GM13976 (cell line): ENCODE data around the gene TOP2B.

ENCODE experiments used
- DNase-seq: peaks from one replicate; pipeline ENCODE4 v3.0.0; 2012; ENCODE audit warnings: low spot score
- in situ Hi-C: fragments of 300-500 bp; cut with MboI; formaldehyde crosslinking; loops from one replicate; pipeline ENCODE4 v1.12.0; 2022; ENCODE audit warnings: low sequenced_read_pairs, mixed read lengths, inconsistent platforms; ENCODE audit not compliant: unreplicated experiment
- TF ChIP-seq, protein P1 (sequence below): IDR thresholded peaks from 2 replicates; pipeline ENCODE4 v1.5.1; 2012; ENCODE audit warnings: borderline replicate concordance, mild to moderate bottlenecking; ENCODE audit not compliant: insufficient read depth; ENCODE audit errors: extremely low read depth, missing control alignments, control extremely low read depth

TOP2B gene

DNA sequence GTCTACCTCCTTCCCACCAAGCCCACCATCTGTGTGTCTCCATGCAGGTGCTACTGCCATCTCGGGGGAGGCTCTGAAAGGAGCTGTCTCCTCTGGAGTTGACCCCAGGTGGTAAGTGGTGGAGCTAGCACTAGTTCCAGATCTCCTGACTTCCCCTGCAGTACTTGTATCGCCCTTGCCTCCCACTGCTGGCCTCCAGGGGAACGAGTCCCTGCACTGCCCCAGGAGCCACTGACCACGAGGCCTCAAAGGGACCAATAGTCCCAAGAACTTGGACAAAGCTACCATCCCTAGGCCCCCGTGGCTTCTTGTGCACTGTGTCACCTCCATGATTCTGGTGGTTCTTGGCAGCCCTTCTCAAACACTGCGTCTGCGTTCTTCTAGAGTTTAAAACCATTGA, 98.9 kb downstream of the TOP2B start:
- DNase-seq, result no peak
- in situ Hi-C loops, result no loop called here
- TF ChIP-seq, protein P1, sequence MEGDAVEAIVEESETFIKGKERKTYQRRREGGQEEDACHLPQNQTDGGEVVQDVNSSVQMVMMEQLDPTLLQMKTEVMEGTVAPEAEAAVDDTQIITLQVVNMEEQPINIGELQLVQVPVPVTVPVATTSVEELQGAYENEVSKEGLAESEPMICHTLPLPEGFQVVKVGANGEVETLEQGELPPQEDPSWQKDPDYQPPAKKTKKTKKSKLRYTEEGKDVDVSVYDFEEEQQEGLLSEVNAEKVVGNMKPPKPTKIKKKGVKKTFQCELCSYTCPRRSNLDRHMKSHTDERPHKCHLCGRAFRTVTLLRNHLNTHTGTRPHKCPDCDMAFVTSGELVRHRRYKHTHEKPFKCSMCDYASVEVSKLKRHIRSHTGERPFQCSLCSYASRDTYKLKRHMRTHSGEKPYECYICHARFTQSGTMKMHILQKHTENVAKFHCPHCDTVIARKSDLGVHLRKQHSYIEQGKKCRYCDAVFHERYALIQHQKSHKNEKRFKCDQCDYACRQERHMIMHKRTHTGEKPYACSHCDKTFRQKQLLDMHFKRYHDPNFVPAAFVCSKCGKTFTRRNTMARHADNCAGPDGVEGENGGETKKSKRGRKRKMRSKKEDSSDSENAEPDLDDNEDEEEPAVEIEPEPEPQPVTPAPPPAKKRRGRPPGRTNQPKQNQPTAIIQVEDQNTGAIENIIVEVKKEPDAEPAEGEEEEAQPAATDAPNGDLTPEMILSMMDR, result peak; percentile 9

DNA sequence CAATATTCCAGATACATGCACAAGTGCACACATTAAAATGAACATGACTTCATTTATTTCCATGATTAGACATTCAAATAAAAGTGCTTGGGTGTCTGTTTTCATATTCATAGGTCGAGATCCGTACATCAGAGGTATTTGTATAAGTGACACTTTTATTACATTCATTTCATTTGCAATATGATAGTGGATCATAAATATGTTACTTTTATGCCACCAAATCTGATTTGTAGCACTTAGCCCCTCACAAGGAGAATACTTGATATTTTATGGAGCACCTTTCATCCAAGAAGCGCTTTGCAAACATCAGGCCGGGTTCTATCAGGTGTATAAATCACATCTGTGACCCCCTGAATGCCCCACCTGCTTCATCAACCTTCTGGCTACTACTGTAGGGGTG, 100.6 kb downstream of the TOP2B start:
- TF ChIP-seq, protein P1, result no peak
- in situ Hi-C loops, result no loop called here
- DNase-seq, result no peak

DNA sequence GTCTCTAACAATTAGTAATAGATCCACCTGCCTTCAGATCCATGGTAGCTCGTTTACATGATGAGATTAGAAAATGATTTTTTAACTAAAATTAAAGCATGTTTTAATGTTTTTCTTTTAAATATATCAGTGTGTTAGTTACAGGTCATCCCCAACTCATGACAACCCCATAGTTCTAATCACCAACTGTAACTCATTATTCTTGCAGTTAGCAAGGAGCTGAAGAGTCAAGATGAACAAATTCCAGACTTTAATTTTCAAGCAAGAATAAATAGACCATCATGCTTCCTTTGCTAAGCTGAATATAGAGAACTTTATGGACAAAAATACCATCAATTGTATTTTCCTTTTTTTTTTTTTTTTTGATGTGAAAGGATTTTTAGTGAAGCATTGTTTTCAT, 101.1 kb downstream of the TOP2B start:
- in situ Hi-C loops, result no loop called here
- TF ChIP-seq, protein P1, result no peak
- DNase-seq, result no peak

DNA sequence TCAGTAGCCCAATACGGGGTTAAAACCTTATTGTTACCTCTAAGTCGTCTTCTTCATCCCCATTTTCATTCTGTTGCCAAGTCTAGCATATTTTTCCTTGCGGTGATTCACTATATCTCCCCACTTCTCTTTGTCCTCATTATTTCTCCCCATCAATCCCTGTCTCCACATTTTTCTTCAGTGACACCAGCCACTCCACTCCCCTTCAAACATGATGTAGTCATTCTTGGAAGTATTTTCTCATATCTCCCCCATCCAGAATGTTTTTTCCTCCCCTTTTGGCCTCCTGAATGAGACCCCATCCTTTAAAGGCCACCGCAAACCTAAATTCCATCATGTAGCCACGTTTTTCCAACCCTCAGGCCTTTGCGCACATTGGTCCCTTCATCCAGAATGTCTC, 105.9 kb downstream of the TOP2B start:
- DNase-seq, result no peak
- TF ChIP-seq, protein P1, result no peak
- in situ Hi-C loops, result no loop called here

DNA sequence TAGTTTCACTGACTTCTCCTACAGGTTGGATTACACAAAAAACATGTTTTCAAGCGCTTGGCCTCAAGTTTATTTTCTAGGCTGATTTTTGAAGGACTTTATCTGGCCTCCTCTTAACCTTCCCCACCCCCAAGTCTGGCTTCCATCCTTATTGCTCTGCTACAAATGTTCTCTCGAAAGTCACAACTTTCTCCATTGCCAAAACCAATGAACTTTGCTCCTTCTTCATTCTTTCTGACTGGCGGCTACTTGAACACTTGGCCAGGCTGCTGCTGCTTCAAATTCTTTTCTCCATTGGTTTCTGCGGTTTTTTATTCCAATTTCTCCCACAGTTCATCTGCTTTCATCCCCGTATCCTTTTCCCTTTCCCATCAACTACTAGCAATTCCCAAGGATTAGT, 106.6 kb downstream of the TOP2B start:
- in situ Hi-C loops, result no loop called here
- TF ChIP-seq, protein P1, result no peak

DNA sequence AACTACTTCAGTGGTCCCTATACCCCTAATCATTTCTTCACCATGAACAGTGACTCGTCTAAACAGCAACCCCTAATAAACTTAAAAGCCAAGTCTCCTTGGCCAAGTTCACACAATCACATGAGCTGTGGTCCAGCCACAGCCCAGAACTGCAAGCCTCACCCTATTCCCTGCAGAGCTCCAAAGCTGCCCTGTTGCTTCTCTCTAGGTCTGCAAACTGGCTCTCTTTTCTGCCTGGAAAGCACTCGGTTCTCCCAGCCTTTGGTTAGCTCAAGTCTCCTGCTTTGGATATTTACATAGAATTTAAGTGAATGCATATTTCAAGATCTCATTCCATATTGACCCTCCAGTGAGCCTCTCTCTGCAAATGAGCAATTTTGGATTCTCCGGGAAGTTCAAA, 107.0 kb downstream of the TOP2B start:
- in situ Hi-C loops, result no loop called here
- TF ChIP-seq, protein P1, result no peak
- DNase-seq, result no peak

More for the DNA sequence above, 106.6 kb downstream of the TOP2B start:
- no peak for DNase-seq

DNA sequence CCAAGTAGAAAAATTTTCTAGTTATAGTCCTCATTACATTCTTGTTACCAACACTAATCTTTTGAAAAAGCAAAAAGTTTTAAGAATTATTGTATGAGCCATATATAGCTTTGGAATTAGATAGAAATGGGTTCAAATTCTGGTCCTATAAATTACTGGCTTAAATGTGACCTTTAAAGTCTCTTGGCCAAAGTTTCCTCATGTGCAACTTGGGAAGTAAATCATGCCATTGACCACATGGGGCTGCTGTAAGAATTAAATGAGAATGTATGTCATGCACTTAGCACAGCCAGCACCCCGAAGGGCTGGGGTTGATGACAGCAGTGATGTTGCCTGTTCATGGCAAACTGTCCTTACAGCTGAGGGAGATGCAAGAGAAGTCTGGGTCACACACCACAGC, 108.3 kb downstream of the TOP2B start:
- TF ChIP-seq, protein P1, result no peak
- DNase-seq, result no peak
- in situ Hi-C loops, result no loop called here
